Stomach (tissue), 4 donors: ENCODE results near the gene AUTS2.

Experiments
- CTCF ChIP-seq, 7 experiments: fragments of 450-650 bp in 4 of 7; fragments of 200-600 bp in 3 of 7; sonication (generic) in 3 of 7; IDR thresholded peaks; one replicate each; pipeline ENCODE4 v1.5.1; 2016 to 2019; ENCODE audit warnings: antibody characterized with exemption in 7 of 7, control low read depth in 2 of 7, mild to moderate bottlenecking in 1 of 7
- EP300 ChIP-seq: sonication (generic); formaldehyde crosslinking; IDR thresholded peaks from one replicate; pipeline ENCODE4 v1.6.1; 2017; ENCODE audit warnings: antibody characterized with exemption
- POLR2A ChIP-seq, 4 donors: fragments of 450-650 bp; IDR thresholded peaks; one replicate each; pipeline ENCODE4 v1.6.1; 2016; ENCODE audit warnings: antibody characterized with exemption in 4 of 4, control low read depth in 2 of 4, mild to moderate bottlenecking in 1 of 4, moderate library complexity in 1 of 4

- TF ChIP-seq POLR2A (IDR thresholded peaks at IDR 0.05) (no peak), EP300 (no peak), CTCF (IDR thresholded peaks at IDR 0.05) (no peak)
These were observed 971.8 kb downstream of the AUTS2 start for GRCh38 chr7:70570029-70570428.
